HG03439 (cell line): ENCODE results near the gene TEX52.

ENCODE experiments used
- ATAC-seq: cut with Tn5 transposase; IDR thresholded peaks from one replicate; pipeline ENCODE4 v1.9.1; 2021; ENCODE audit warnings: mild to moderate bottlenecking, moderate library complexity; ENCODE audit not compliant: unreplicated experiment

TEX52 gene

DNA sequence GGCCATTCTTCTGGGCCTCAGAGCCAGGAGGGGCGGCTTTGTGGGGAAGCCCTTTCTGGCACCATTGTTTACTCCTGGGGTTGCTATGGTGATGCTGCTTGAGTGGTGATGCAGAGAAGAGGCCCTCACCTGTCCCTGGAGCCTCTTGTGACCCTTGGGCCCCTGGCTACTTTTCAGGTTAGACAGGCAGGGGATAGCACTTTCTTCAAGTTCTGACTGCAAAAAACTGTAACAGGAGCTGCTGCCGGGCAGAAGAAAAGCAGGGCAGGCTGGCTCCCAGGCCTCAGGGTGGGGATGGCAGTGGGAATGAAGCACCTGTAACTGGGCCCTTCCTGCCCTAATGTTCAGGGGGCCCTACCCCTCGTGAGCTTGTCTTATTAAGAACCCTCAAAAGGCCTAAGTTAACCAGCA, at the start of gene TEX52:
Gene TEX52, minus strand, starts transcription at position 19 of the 411 bp plus-strand sequence. Its CDS starts 13 bp downstream, at position 6.
- ATAC-seq = no peak

DNA sequence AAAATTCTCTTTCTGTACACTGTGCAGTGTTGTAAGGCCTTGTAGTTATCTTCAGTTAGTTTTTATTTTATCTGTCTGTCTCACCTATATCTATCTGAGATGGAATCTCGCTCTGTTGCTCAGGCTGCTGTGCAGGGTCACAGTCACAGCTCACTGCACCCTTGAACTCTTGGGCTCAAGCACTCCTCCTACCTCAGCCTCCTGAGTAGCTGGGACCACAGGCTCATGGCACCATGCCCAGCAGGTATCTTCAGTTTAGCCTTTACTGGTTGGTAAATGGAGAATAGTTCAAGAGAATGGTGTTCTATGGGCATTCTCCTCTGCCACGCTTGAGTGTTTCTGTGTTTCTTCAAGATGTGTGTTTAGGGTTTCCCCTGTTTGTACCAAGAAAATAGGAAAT, 47.4 kb upstream of the TEX52 start:
- ATAC-seq = no peak

DNA sequence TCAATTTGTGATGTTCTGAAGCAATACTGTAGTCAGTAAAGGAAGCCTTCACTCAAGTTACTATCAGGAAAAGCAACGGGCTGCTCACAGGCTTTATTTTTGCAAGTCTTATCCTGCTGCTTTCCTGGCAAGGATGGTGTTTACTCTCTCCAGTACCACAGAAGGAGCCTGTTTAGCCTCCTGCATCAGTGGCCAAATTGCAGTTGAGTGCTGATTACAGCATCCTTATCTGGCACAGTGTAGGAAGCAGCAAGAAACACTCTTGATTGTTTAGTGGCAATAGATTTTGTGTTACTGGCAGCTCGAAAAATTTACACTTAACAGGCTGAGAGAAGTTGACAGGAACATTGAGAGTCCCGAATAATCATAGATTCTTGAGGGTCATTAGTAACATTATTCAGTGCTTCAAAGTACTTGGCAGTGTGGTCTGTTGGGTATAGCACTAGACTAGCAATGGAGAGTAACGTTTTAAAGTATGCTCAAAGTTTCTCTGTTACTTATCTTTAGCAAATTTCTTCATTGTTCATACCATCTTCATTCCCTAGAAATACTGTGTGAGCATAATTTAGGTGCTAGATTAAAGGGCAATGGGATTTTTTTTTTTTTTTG, 45.5 kb upstream of the TEX52 start:
- no peak for ATAC-seq

DNA sequence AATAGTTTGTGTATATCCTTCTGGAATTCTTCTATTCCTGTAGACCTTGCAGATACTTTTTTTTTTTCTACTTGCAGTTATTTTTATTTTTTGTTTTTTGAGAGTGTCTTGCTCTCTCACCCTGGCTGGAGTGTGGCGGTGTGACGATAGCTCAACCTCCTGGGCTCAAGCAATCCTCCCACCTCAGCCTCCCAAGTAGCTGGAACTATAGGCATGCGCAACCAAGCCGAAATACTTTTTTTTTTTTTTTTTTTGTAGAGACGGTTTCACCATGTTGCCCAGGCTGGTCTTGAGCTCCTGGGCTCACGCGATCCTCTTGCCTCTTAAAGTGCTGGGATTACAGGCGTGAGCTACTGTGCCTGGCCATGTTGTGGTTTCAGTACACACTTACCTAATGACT, 43.8 kb upstream of the TEX52 start:
- no peak for ATAC-seq

DNA sequence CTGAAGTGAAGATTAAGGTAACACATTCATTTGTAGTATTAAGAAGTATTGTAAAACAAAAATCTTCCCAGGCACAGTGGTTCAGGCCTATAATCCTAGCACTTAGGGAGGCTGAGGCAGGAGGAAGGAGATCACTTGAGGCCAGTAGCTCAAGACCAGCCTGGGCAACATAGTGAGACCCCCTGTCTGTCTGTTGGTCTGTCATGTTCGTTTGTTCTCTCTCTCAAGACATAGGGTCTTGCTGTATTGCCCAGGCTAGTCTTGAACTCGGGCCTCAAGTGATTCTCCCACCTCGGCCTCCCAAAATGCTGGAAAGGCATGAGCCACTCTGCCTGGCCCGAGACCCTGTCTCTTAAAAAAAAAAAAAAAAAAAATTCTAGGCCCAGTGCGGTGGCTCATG, 40.6 kb upstream of the TEX52 start:
- no peak for ATAC-seq

DNA sequence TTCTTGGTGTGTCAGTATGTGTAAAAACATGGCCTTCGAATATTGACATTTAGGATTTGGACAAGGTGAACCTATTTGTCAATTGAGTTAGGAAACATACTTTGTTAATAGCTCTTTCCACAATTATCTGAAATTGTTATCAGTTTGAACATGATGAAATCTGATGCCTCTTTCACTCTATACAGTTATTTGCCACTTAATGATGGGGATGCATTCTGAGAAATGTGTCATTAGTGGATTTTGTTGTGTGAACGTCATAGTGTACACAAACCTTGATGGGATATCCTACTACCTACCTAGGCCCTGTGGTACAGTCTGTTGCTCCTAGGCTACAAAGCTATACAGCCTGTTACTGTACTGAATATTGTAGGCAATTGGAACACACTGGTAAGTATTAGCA, 38.7 kb upstream of the TEX52 start:
- ATAC-seq = no peak

DNA sequence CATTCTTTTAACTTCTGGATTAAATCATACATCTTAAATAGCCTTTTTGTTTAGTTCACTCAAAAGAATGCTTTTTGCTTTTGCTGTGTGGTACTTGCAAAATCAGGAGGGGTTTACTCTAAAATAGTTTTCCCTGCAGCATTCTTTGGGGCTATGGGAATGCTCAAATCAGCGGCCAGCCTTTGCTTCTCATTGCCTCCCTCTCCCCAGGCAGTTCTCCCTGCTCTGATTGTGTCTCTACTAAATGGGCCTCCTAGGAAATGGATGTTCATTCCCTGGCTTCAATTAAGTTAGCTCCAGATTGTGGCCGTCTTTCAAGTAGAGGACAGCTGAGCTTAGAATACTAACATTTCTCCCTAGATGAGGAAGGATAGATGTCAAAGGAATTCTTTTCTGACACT, 38.2 kb upstream of the TEX52 start:
- ATAC-seq = no peak

DNA sequence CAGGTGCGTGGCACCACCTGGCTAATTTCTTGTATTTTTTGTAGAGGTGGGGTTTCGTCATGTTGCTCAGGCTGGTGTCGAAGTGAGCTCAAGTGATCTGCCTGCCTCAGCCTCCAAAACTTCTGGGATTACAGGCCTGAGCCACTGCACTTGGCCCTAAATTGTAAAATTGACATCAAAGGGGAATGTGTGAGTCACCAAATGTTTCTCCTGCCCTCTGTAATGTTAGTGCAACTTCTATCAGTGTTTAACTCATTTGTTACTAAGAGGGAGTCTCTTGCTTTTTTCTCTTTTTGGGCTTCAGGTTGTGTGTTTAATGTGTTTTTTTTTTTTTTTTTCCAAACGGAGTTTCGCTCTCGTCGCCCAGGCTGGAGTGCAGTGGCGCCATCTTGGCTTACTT, 36.2 kb upstream of the TEX52 start:
- no peak for ATAC-seq

DNA sequence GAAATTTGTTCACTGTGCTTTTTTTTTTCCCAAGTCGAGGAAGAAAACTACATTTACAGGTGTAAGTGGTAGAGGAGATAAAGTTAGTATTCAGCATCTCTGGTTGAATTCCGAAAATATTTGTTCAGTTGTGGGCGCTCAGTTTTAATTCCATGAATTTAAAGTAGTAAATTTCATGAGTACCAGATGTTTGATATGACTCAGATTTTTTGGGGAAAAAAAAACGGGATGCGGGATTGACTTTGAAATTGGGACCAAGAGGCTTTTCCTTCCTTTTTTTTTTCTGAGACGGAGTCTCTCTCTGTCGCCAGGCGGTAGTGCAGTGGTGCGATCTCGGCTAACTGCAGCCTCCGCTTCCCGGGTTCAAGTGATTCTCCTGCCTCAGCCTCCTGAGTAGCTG, 35.4 kb upstream of the TEX52 start:
- ATAC-seq = no peak

DNA sequence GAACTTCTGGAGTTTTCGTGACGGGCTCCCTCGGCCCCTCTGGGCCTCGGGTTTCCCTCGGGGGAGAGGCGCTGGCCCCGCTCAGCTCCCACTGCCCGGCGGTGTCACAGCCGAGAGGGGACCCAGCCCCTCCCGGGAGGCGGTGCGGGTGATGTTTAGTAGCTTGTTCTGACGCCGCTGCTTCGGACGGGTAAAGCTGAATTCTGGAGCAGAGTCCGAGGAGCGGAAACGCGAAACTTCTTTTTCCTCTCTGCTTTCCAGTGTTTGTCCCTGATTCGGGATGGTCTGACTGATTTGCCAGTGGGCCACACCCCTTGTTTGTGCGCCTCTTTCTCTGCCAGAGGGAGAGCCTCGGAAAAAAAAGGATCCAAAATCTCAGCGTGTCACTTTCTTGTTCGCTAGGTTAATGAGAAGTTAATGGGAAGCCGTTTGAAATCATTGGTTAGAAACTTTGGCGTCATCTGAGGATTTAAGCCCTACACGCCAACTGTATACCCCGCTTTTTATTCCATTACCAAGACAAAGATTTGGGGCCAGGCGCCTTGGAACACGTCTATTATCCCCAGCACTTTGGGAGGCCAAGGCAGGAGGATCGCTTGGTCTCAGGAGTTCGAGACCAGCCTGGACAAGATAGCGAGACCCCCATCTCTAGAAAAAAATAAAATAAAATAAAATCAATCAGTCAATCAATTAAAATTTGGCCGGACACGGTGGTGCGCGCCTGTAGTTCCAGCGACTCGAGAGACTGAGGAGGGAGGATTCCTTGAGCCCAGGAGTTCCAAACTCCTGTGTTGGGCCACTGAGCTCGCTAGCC, 34.6 kb upstream of the TEX52 start:
- peak; percentile 7 for ATAC-seq

DNA sequence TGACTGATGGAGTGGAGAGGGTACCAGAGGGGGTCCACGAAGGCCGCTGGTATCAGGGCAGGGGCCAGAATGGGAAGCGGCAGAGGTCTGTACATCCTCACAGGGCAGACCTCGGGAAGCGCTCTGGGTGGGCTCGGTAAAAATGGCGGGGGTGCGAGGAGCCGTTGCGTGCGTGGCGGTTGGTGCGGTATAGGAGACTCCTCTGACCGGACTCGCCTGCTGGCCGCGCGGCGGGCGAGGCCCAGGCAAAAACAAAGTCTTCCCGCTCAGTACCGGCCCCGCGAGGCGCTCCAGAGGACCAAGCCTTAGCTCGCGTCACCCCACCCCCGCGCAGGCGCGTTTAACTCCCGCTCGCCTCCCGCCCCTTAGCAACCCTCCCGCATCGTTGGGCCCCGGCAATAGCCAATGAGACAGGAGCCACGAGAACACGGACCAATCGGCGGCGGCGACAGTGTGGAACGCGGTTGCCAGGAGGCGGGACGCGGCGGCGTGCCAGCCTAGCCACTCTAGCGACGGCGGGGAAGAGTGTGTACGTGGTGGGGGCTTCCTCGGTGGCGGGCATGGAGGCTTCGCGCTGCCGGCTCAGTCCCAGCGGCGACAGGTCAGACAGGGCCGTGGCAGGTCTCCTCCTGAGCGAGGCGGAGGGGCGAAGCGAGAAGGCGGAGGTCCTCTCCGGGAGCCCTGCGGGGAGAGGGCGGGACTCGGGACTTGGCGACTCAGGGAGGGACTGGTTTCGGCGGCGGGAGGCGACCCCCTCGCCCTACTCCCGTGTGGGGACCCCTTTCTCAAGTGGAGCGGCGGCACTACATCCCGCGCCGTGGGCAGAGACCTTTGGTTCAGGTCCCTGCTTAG, 33.8 kb upstream of the TEX52 start, which contains the start of gene TULP3:
Gene TULP3, plus strand, starts transcription at position 504 of the 852 bp plus-strand sequence. Its CDS starts 57 bp downstream, at position 561.
- ATAC-seq = peak; percentile 97

DNA sequence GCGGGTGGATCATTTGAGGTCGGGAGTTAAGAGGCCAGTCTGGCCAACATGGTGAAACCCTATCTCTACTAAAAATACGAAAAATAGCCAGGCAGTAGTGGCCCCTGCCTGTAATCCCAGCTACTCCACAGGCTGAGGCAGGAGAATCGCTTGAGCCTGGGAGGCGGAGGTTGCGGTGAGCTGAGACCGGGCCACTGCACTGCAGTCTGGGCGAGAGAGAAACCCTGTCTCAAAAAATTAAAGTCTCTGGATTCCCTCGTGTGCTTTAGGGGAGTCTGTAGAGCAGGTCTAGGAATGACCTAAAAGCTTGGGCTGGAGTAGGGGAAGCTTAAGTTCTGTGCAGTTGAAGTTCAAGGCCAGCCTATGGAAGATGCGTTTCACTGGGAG, 33.2 kb upstream of the TEX52 start:
- ATAC-seq = no peak

DNA sequence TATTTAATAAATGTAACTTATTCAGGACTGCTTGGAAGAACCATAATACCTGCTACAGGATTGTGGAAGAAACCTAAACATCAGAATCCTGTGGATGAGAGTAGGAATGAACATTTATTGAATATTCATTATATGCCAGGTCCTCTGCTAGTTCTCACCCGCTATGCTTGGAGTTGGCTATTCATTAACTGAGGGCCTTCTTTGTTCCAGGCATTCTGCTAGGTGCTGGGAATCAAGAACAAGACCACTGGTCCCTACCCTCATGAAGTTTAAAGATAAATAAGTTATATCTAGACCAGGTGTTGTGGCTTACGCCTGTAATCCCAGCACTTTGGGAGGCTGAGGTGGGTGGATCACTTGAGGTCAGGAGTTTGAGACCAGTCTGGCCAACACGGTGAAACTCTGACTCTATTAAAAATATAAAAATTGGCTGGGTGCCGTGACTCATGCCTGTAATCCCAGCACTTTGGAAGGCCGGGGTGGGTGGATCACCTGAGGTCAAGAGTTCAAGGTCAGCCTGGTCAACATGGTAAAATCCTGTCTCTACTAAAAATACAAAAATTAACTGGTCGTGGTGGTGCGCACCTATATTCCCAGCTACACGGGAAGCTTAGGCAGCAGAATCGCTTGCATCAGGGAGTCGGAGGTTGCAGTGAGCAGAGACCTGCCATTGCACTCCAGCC, 30.1 kb upstream of the TEX52 start:
- no peak for ATAC-seq

DNA sequence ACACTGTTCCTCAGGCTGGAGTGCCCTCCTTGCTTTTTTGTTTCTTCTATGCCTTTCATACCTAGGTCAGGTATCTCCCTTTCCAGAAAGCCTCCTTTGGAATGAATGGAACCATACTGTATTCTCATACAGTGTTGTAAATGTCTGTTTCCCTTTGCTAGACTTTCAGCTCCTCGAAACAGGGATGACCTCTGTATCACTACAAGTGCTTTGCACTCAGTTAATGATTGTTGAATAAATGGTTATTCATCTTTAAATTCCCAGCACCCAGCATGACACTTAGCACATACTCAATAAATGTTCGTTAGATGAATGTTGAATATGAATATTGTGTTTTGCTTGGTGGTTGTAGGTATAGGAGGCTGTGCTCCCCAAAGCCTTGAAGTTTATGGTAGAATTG, 28.0 kb upstream of the TEX52 start:
- ATAC-seq = no peak

DNA sequence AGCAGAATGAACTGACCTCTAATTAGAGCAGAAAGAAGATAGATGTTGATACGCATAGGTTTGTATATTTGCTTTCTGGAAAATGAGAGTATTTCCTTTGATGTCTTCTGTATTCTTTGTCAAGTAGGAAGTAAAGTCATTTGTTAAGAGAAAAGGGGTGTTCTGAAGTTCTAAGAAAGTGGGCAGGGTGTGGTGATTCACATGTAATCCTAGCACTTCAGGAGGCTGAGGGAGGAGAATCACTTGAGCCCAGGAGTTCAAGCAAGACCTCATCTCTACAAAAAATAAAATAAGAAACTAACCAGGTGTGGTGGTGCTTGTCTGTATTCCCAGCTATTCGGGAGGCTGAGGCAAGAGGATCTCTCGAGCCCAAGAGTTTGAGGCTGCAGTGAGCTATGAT, 23.0 kb upstream of the TEX52 start:
- no peak for ATAC-seq

DNA sequence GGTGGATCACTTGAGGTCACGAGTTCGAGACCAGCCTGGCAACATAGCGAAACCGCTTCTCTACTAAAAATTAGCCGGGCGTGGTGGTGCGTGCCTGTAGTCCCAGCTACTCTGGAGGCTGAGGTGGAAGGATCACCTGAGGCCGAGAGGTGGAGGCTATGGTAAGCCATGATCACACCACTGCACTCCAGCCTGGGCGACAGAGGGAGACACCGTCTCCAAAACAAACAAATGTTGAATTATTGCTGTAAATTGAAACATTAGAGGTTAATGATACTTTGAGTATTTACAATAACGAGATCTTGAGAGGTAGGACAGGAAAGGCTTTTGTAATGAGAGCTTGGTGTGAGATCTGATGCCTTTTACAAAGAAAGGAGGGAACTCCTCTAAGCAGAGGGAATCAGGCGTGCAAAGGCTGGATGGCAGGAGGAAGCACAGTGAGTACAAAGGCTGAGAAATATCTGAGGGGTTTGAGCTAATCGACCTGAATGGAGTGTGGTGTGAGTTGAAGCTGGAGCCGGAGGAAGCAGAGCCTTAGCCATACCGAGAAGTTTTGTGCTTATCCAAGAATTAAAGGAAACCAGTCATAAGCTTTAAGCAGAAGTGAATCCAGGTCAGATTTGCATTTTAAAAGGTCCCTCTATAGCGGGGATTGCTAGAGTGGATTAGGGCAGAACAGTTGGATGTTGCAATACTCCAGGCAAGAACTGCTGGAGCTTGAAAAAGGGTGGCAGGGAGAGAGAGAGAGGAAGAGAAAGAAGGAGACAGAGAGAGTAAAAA, 21.3 kb upstream of the TEX52 start:
- ATAC-seq = no peak

DNA sequence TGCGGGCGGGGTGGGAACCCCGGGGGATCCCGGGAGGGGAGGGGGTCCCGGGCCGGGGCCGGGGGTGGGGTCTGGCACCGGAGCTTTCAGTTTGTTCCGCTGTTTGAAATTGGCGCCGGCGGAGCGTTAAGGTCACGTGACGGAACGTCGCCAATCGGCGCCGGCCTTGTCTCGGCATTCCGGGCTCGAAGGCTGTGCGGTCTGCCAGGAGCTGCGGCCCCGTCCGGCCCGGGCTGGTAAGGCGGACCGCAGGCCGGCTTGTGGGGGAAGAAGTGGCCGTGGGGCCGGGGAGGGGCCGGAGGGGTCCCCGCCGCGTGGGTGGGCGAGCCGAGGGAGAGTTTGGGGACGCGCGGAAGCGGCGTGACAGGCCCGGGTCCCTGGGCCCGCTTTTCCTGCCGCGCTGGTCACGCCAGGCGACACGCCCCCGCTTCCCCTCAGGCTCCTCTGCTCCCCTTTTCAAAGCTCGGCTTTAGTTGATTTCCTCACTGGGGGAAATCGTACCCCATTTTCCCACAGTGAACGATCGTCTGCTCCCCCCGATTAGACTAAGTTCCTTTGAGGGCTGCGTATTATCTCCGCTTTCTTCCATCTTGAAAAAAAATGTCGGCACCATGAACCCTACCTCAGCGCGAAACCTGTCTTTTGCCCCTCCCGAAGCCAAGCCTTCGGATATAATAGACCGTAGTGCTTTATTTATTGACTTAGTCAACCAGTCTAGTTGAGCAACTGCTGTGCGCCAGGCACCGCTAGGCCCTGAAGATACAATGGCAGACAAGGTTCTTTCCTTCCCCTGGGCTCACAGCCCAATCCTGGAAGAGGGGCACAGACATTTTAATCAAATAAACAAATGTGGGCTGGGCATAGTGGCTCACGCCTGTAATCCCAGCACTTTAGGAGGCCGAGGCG, 20.5 kb upstream of the TEX52 start, which contains the start of the genes FOXM1 and RHNO1:
Gene FOXM1, minus strand, starts transcription at position 128 of the 906 bp plus-strand sequence. CDS start 2,696 bp downstream, outside the sequence.
Gene RHNO1, plus strand, starts transcription at position 177 of the 906 bp plus-strand sequence. CDS start 8,144 bp downstream, outside the sequence.
- ATAC-seq = peak; percentile 80

DNA sequence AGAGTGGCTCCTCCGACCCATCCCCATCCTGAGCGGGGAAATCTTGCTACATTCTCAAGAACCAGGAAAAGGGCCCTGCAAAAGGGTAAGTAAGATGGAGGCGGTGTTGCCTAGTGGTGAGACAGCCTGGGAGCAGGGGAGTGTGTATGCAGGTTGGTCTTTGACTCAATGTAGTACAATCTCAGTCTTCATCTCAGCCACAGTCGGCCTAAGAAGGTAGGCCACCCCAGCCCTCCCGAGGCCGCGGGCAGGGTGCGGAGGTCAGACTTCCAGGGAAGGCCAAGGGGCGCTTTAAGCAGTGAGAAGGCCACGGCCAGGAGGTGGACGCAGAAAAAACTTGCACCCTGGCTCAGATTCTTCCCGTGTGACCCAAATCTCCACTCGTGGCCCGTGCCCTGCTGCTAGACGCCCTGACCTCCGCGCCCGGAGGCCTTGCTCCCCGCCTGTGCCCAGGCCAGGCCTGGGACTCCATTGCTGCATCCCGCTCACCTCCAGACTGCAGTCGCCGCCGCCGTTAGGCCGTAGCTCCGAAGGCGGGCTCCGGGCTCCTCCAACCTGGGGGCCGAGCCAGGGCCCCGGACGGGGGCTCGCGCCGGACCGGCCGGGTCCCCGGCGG, 19.7 kb upstream of the TEX52 start:
- ATAC-seq = peak; percentile 28
